ENCODE results near the gene MVP.

DNA sequence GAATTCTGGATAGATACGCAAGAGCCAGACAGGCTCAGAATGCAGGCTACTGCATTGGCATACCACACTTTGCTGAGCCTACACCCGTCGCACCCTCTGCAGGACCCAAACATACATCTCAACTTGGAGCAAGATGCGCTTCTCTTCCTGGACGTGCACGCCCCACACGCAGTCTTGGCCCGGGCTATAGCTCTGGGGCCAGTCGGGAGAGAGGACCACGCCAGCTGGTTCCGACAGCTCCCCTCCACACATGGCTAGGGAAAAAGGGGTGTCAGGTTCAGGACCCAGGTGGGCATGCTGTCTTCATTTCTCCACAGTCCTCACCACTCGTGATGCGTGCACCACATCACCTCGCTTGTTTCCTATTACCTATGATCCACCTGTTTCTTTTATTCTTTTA, 57.9 kb downstream of the MVP start:
- TF ChIP-seq, protein P1, sequence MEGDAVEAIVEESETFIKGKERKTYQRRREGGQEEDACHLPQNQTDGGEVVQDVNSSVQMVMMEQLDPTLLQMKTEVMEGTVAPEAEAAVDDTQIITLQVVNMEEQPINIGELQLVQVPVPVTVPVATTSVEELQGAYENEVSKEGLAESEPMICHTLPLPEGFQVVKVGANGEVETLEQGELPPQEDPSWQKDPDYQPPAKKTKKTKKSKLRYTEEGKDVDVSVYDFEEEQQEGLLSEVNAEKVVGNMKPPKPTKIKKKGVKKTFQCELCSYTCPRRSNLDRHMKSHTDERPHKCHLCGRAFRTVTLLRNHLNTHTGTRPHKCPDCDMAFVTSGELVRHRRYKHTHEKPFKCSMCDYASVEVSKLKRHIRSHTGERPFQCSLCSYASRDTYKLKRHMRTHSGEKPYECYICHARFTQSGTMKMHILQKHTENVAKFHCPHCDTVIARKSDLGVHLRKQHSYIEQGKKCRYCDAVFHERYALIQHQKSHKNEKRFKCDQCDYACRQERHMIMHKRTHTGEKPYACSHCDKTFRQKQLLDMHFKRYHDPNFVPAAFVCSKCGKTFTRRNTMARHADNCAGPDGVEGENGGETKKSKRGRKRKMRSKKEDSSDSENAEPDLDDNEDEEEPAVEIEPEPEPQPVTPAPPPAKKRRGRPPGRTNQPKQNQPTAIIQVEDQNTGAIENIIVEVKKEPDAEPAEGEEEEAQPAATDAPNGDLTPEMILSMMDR (IDR thresholded peaks at IDR 0.05; ENCODE audit: poor library complexity, severe bottlenecking), result no peak
- no peak for TF ChIP-seq POLR2AphosphoS5 (IDR thresholded peaks at IDR 0.05)

Measured in neural cell (in vitro differentiated cells).